A549 (cell line): Measurements from ENCODE around the gene BCAS4.

Experiments used
- BHLHE40 ChIP-seq: IDR thresholded peaks from 2 replicates; pipeline ENCODE4 v1.6.1; 2012; ENCODE audit warnings: low read depth, low read length, inconsistent platforms
- CTCF ChIP-seq: fragments of >200 bp; sonication (Bioruptor Twin); formaldehyde crosslinking; IDR thresholded peaks from 3 replicates; pipeline ENCODE4 v1.5.1; 2016
- MAX ChIP-seq: IDR thresholded peaks from 2 replicates; pipeline ENCODE4 v1.6.1; 2012
- POLR2A ChIP-seq: IDR thresholded peaks from 2 replicates; pipeline ENCODE4 v1.6.1; 2012; ENCODE audit warnings: mild to moderate bottlenecking, low read length
- RAD21 ChIP-seq, 2 experiments: fragments of >200 bp in 1 of 2; sonication (Bioruptor Twin) in 1 of 2; formaldehyde crosslinking in 1 of 2; IDR thresholded peaks in 1 of 2; conservative IDR thresholded peaks in 1 of 2; 2 replicates in 1 of 2; 3 replicates in 1 of 2; pipeline ENCODE4 v1.6.1; 2012 to 2018; ENCODE audit warnings: inconsistent platforms in 1 of 2
- RCOR1 ChIP-seq: fragments of 150-350 bp; IDR thresholded peaks from 2 replicates; pipeline ENCODE4 v1.6.1; 2014; ENCODE audit warnings: antibody characterized with exemption, low read length, low read depth
- RNF2 ChIP-seq: fragments of 200-600 bp; sonication (generic); IDR thresholded peaks from 2 replicates; pipeline ENCODE4 v1.6.1; 2016; ENCODE audit warnings: low read depth, mild to moderate bottlenecking, antibody characterized with exemption, moderate library complexity, borderline replicate concordance

- TF ChIP-seq MAX (no peak), POLR2A (no peak), CTCF (no peak), RCOR1 (no peak), RAD21 (conservative IDR thresholded peaks at IDR 0.05 in 1 of 2, IDR thresholded peaks at IDR 0.05 in 1 of 2) (no peak), RNF2 (no peak), BHLHE40 (no peak)
Measured at GRCh38 chr20:50814438-50815161, 19.7 kb downstream of the BCAS4 start.
